Ishikawa (cell line): ENCODE data around the gene C10orf105.

ENCODE experiments used
- CEBPB ChIP-seq: IDR thresholded peaks from 2 replicates; pipeline ENCODE4 v1.6.1; 2012
- CREB1 ChIP-seq: IDR thresholded peaks from 2 replicates; pipeline ENCODE4 v1.6.1; 2012; ENCODE audit warnings: low read depth
- EGR1 ChIP-seq: IDR thresholded peaks from 2 replicates; pipeline ENCODE4 v1.6.1; 2012
- EP300 ChIP-seq: IDR thresholded peaks from 2 replicates; pipeline ENCODE4 v1.6.1; 2012; ENCODE audit warnings: borderline replicate concordance
- FOXM1 ChIP-seq: IDR thresholded peaks from 2 replicates; pipeline ENCODE4 v1.6.1; 2012; ENCODE audit warnings: low read depth, borderline replicate concordance
- MAX ChIP-seq: IDR thresholded peaks from 2 replicates; pipeline ENCODE4 v1.6.1; 2012
- NFIC ChIP-seq: IDR thresholded peaks from 2 replicates; pipeline ENCODE4 v1.6.1; 2012
- RAD21 ChIP-seq: IDR thresholded peaks from 2 replicates; pipeline ENCODE4 v1.6.1; 2012; ENCODE audit warnings: low read depth
- REST ChIP-seq: IDR thresholded peaks from 2 replicates; pipeline ENCODE4 v1.6.1; 2012; ENCODE audit warnings: low read depth, mild to moderate bottlenecking
- TCF12 ChIP-seq: IDR thresholded peaks from 2 replicates; pipeline ENCODE4 v1.6.1; 2012; ENCODE audit warnings: low read depth
- TEAD4 ChIP-seq: IDR thresholded peaks from 2 replicates; pipeline ENCODE4 v1.6.1; 2012
- USF1 ChIP-seq: IDR thresholded peaks from 2 replicates; pipeline ENCODE4 v1.6.1; 2012
- YY1 ChIP-seq: IDR thresholded peaks from 2 replicates; pipeline ENCODE4 v1.6.1; 2012; ENCODE audit warnings: low read depth
- ZBTB7A ChIP-seq: IDR thresholded peaks from 2 replicates; pipeline ENCODE4 v1.6.1; 2012; ENCODE audit warnings: low read depth

Gene C10orf105

GRCh38 chr10:71737001-71737833 is 17.6 kb upstream of the C10orf105 start:
- TF ChIP-seq EGR1 = no peak
- no peak for TF ChIP-seq USF1
- TF ChIP-seq REST = no peak

GRCh38 chr10:71736570-71736952 is 17.0 kb upstream of the C10orf105 start:
- TF ChIP-seq ZBTB7A (peak; percentile 27; the same call in 1 of the 2 replicates), CEBPB (no peak)

GRCh38 chr10:71735709-71736569 is 16.4 kb upstream of the C10orf105 start:
- TF ChIP-seq CREB1 = no peak

- TF ChIP-seq YY1 (no peak), TCF12 (no peak), RAD21 (no peak), MAX (no peak), CREB1 (no peak), EGR1 (no peak), NFIC (no peak), CEBPB (no peak), TEAD4 (no peak), USF1 (no peak), ZBTB7A (no peak), REST (no peak), FOXM1 (no peak)
Measured at GRCh38 chr10:71734797-71735196, 15.2 kb upstream of the C10orf105 start.

- no peak for TF ChIP-seq EP300
- no peak for TF ChIP-seq TCF12
- no peak for TF ChIP-seq CEBPB
- no peak for TF ChIP-seq REST
- TF ChIP-seq YY1 = no peak
- TF ChIP-seq RAD21 = no peak
- TF ChIP-seq TEAD4 = no peak
- no peak for TF ChIP-seq MAX
- TF ChIP-seq USF1 = no peak
- no peak for TF ChIP-seq CREB1
- TF ChIP-seq ZBTB7A = no peak
- no peak for TF ChIP-seq EGR1
Measured at GRCh38 chr10:71731791-71732190, 12.2 kb upstream of the C10orf105 start.
